ENCODE results near the gene SLC35E1. TPM values are rescaled to one million over a fixed set of nuclear protein-coding genes. Genes with fewer than 3 reads are reported as not detected.

SLC35E1 gene
- total RNA-seq, 1 experiment from 2014 or later, result 49.1 TPM

DNA sequence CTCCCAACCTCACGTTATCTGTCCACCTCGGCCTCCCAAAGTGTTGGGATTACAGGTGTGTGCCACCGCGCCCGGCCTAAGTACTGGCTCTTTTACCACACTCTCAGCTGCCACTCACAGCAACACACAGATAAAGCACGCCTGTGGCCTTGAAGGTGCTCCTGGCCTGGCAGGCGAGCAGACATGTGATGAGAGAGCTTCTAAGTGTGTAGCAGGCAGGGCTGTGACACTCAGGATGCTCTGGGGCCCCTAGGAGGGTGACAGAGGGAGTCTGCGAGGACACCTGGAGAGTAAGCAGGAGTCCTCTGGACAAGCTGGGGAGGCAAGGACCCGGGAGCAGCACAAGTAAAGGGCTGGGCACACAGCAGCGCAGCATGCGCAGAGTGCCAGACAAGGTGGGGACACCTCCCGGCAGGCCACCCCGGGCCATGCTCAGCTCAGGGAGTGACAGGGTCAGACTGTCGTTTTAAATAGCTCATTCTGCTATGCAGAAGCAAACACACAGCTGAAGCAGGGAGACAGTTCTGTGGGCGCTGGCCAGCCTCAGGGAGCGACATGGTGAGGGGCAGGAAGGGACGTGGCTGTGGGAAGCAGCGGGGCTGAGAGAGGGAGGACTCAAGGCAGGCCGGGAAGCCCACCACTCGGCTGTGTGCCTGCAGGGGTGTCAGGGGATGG lies 29.3 kb upstream of the SLC35E1 start:
- Histone ChIP-seq H3K4me3 (replicated peaks in 1 of 2; ENCODE audit: low read depth in 1 of 2, low read length in 2 of 2) (no peak overlapping the region), H3K36me3 (ENCODE audit: control insufficient read depth in 1 of 2, insufficient read depth in 2 of 2, low read length in 2 of 2) (no peaks in the 10 kb centered on the region), H3K9me2 (ENCODE audit: insufficient read depth) (no peaks in the 10 kb centered on the region), H3K4me2 (ENCODE audit: low read length) (no peak overlapping the region), H3K9me3 (ENCODE audit: control insufficient read depth in 1 of 2, insufficient read depth in 1 of 2, low read depth in 1 of 2, low read length in 2 of 2) (no peaks in the 10 kb centered on the region), H3K79me2 (ENCODE audit: insufficient read depth, low read length) (peaks cover 100% of the 10 kb centered on the region), H3K27ac (ENCODE audit: low read depth, low read length) (no peak overlapping the region), H4K20me1 (ENCODE audit: insufficient read depth) (no peaks in the 10 kb centered on the region), H3K9ac (ENCODE audit: low read length) (no peak overlapping the region), H2AFZ (ENCODE audit: low read depth, low read length, poor library complexity, severe bottlenecking) (no peak overlapping the region), H3K4me1 (ENCODE audit: control insufficient read depth in 1 of 2, insufficient read depth in 2 of 2, low read length in 2 of 2) (peaks cover 1% of the 10 kb centered on the region in 2 experiments; a peak in 3 of 4 replicates), H3K27me3 (ENCODE audit: insufficient read depth, low read length) (no peaks in the 10 kb centered on the region)
- intact Hi-C loops (cut with micrococcal nuclease), result no loop called here
- CTCF ChIA-PET, result no interaction called here
- no TSS peak for BruUV-seq (replicated peaks)
- ATAC-seq (no peak), DNase-seq (ENCODE audit: low read depth, low spot score) (no peak)
- RAD21 ChIA-PET (ENCODE audit: low non-redundant PET in 1 of 2, low total read pairs in 2 of 2, uncharacterized antibody in 2 of 2, unreplicated experiment in 2 of 2), result no interaction called here
- POLR2A ChIA-PET, result interaction anchor here (0.6 kb wide), 1 partner anchor 1207 kb away, joined by 4 read pairs; no protein-coding TSS in a partner anchor
- TF ChIP-seq JUND (IDR thresholded peaks at IDR 0.05), result no peak
- no peak for TF ChIP-seq EZH2phosphoT487 (IDR thresholded peaks at IDR 0.05; ENCODE audit: borderline replicate concordance)
- TF ChIP-seq RAD21 (IDR thresholded peaks at IDR 0.05; ENCODE audit: low read depth), result no peak
- no peak for TF ChIP-seq ZFX (IDR thresholded peaks at IDR 0.05)
- TF ChIP-seq, protein P1, sequence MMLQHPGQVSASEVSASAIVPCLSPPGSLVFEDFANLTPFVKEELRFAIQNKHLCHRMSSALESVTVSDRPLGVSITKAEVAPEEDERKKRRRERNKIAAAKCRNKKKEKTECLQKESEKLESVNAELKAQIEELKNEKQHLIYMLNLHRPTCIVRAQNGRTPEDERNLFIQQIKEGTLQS (IDR thresholded peaks at IDR 0.05), result no peak
- TF ChIP-seq FOSL1 (IDR thresholded peaks at IDR 0.05; ENCODE audit: low read depth), result no peak
- no peak for TF ChIP-seq ELF1 (IDR thresholded peaks at IDR 0.05; ENCODE audit: borderline replicate concordance, low read depth)
- no peak for TF ChIP-seq YY1 (IDR thresholded peaks at IDR 0.05; ENCODE audit: extremely low read depth, insufficient replicate concordance, low read depth, low read length)
- TF ChIP-seq, protein P2, sequence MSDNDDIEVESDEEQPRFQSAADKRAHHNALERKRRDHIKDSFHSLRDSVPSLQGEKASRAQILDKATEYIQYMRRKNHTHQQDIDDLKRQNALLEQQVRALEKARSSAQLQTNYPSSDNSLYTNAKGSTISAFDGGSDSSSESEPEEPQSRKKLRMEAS (IDR thresholded peaks at IDR 0.05), result no peak
- no peak for TF ChIP-seq SIN3A (IDR thresholded peaks at IDR 0.05; ENCODE audit: low read depth)
- TF ChIP-seq, protein P3, sequence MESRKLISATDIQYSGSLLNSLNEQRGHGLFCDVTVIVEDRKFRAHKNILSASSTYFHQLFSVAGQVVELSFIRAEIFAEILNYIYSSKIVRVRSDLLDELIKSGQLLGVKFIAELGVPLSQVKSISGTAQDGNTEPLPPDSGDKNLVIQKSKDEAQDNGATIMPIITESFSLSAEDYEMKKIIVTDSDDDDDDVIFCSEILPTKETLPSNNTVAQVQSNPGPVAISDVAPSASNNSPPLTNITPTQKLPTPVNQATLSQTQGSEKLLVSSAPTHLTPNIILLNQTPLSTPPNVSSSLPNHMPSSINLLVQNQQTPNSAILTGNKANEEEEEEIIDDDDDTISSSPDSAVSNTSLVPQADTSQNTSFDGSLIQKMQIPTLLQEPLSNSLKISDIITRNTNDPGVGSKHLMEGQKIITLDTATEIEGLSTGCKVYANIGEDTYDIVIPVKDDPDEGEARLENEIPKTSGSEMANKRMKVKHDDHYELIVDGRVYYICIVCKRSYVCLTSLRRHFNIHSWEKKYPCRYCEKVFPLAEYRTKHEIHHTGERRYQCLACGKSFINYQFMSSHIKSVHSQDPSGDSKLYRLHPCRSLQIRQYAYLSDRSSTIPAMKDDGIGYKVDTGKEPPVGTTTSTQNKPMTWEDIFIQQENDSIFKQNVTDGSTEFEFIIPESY (IDR thresholded peaks at IDR 0.05; ENCODE audit: extremely low read depth, insufficient replicate concordance, low read length), result no peak
- no peak for TF ChIP-seq POLR2A (IDR thresholded peaks at IDR 0.05; ENCODE audit: borderline replicate concordance, extremely low read depth, insufficient read depth, insufficient read length)
- TF ChIP-seq TCF7L2 (IDR thresholded peaks at IDR 0.05; ENCODE audit: borderline replicate concordance, extremely low read depth, insufficient read depth, insufficient read length), result no peak
- TF ChIP-seq, protein P4, sequence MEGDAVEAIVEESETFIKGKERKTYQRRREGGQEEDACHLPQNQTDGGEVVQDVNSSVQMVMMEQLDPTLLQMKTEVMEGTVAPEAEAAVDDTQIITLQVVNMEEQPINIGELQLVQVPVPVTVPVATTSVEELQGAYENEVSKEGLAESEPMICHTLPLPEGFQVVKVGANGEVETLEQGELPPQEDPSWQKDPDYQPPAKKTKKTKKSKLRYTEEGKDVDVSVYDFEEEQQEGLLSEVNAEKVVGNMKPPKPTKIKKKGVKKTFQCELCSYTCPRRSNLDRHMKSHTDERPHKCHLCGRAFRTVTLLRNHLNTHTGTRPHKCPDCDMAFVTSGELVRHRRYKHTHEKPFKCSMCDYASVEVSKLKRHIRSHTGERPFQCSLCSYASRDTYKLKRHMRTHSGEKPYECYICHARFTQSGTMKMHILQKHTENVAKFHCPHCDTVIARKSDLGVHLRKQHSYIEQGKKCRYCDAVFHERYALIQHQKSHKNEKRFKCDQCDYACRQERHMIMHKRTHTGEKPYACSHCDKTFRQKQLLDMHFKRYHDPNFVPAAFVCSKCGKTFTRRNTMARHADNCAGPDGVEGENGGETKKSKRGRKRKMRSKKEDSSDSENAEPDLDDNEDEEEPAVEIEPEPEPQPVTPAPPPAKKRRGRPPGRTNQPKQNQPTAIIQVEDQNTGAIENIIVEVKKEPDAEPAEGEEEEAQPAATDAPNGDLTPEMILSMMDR (IDR thresholded peaks at IDR 0.05 in 2 of 3, conservative IDR thresholded peaks at IDR 0.05 in 1 of 3; ENCODE audit: borderline replicate concordance in 1 of 3, insufficient read depth in 1 of 3, low read depth in 2 of 3, low read length in 2 of 3), result no peak
- TF ChIP-seq POLR2AphosphoS5 (IDR thresholded peaks at IDR 0.05; ENCODE audit: low read depth, low read length), result no peak
- TF ChIP-seq, protein P5, sequence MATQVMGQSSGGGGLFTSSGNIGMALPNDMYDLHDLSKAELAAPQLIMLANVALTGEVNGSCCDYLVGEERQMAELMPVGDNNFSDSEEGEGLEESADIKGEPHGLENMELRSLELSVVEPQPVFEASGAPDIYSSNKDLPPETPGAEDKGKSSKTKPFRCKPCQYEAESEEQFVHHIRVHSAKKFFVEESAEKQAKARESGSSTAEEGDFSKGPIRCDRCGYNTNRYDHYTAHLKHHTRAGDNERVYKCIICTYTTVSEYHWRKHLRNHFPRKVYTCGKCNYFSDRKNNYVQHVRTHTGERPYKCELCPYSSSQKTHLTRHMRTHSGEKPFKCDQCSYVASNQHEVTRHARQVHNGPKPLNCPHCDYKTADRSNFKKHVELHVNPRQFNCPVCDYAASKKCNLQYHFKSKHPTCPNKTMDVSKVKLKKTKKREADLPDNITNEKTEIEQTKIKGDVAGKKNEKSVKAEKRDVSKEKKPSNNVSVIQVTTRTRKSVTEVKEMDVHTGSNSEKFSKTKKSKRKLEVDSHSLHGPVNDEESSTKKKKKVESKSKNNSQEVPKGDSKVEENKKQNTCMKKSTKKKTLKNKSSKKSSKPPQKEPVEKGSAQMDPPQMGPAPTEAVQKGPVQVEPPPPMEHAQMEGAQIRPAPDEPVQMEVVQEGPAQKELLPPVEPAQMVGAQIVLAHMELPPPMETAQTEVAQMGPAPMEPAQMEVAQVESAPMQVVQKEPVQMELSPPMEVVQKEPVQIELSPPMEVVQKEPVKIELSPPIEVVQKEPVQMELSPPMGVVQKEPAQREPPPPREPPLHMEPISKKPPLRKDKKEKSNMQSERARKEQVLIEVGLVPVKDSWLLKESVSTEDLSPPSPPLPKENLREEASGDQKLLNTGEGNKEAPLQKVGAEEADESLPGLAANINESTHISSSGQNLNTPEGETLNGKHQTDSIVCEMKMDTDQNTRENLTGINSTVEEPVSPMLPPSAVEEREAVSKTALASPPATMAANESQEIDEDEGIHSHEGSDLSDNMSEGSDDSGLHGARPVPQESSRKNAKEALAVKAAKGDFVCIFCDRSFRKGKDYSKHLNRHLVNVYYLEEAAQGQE (IDR thresholded peaks at IDR 0.05; ENCODE audit: low read depth), result no peak
- TF ChIP-seq EZH2 (IDR thresholded peaks at IDR 0.05), result no peak
- no peak for TF ChIP-seq ZNF274 (IDR thresholded peaks at IDR 0.05; ENCODE audit: low read depth, low read length)
- no peak for TF ChIP-seq SRF (IDR thresholded peaks at IDR 0.05; ENCODE audit: low read depth)
- no peak for TF ChIP-seq CBX3 (IDR thresholded peaks at IDR 0.05; ENCODE audit: low read depth)
